ENCODE data around the gene RHBDL3.
"Not testable (repeated sequence)": the region's sequence is repeated elsewhere in the genome, so short reads cannot be mapped to it uniquely, and the experiment has no call there.

RHBDL3 gene

DNA sequence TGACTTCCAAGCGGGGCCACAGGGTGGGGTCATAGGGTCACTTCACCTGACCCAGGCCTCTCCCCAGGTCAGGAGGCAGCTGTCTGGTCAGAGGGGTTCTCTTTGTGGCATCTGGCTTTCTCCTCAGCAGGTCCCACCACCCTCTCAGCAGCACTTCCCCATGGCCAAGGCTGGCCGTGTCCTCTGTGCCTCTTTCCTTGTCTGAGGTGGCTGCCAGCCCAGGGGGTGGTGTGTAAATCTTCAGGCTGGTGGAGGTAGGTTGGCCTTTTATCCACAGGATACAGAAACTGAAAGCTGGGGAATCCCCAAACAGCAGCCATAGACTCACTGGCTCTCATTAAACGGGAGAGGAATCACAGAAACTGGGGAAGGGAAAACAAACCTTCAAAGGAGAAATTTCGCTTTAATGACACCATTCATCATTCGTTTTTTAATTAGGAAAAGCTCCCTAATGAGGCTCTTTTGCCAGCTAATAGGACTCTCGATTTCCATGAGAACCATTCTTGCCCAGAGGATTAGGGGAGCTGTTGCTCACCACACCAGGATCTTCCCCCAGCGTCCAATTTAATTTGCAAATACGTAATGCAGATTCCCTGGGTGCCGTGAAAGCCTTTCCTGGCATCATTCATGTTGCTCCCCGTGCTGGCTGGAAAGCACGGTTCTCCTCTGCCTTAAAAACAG lies 58.3 kb downstream of the RHBDL3 start:
- DNase-seq (ENCODE audit: low read depth): peak; percentile 1

DNA sequence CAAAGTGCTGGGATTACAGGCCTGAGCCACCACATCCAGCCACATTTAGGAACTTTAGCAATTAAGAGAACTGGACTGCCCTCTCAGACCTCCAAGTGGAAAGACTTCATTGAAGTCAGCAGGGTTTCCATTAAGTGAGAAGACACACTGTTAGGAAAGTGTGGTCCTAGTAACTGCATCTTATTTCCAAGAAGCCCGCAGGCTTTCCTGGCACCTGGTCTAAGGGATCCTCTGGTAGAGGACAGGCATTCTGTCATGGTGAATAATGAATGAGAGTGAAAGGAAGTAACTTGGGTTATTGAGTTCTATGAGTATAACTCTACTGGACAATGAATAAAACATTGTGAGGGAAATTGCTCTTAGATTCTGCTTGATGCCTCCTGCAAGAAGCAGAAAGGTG lies 62.3 kb downstream of the RHBDL3 start:
- no peak for DNase-seq (ENCODE audit: low read depth)

DNA sequence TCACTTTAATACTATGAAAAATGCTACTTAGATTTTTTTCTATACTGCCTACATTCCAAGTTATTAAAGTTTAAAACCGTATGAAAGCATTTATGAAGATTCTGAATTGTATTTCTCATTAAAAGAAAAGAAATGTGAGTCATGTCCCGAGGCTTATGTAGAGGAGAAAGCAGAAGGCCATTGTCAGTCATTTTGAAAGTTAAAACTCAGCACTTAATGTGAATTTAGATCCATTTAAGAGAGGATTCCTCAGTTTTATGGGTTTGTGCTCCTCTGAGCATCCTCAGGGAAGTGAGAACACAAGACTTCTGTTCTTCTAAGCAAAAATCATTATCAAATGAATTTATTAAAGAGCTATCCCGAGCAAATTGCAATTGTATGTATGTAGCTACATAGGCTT lies 64.5 kb downstream of the RHBDL3 start:
- DNase-seq (ENCODE audit: low read depth): no peak

- no peak for DNase-seq (ENCODE audit: low read depth)
These were observed 65.8 kb downstream of the RHBDL3 start for GRCh38 chr17:32331243-32332040.

GRCh38 chr17:32333187-32333586 lies 67.6 kb downstream of the RHBDL3 start:
- DNase-seq (ENCODE audit: low read depth): no peak

GRCh38 chr17:32335046-32335445 lies 69.4 kb downstream of the RHBDL3 start:
- DNase-seq (ENCODE audit: low read depth): no peak

GRCh38 chr17:32335687-32336086 lies 70.1 kb downstream of the RHBDL3 start:
- no peak for DNase-seq (ENCODE audit: low read depth)

DNA sequence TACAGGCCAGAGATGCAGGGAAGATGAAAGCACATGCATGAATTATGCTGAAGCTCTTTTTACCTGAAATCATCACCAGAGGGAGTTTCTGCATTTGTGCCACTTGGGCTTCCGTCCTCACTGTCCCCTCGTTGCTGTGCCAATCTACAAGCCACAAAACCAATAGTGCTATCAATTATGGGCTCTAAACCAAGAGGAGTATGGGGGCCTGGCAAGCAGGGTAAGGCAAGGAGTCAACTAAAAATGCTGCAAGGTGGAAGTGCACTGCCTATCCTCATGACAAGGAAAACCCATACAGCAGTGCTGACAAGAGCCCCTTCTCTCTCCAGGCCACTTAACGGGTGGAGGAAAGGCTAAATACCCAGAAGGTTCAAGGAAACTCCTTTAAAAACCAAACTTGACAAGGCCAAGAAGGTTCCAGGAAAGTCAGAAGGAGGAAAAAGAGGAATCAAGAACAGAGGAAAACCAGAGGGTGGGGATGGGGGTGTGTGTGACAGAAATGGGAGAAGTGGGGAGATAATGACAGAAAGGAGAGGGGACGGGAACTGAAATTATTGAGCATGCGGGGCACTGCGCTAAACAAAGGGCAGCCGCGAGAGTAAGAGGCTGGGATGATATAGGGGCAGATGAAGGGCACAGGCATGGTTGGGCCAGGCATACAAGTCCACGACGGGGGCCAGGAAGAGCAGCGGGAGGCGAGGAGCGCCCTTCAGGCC lies 75.7 kb downstream of the RHBDL3 start:
- DNase-seq (ENCODE audit: low read depth): peak; percentile 42

GRCh38 chr17:32341857-32342602 lies 76.4 kb downstream of the RHBDL3 start, which contains the start of gene C17orf75:
TSS of gene C17orf75 (minus strand) at chr17:32342173. CDS start at chr17:32342139, 34 bp downstream.
- peak; percentile 79 for DNase-seq (ENCODE audit: low read depth)

- no peak for DNase-seq (ENCODE audit: low read depth)
These were observed 77.1 kb downstream of the RHBDL3 start for GRCh38 chr17:32342603-32343325.

- no peak for DNase-seq (ENCODE audit: low read depth)
These were observed 80.4 kb downstream of the RHBDL3 start for GRCh38 chr17:32345951-32346600.

DNA sequence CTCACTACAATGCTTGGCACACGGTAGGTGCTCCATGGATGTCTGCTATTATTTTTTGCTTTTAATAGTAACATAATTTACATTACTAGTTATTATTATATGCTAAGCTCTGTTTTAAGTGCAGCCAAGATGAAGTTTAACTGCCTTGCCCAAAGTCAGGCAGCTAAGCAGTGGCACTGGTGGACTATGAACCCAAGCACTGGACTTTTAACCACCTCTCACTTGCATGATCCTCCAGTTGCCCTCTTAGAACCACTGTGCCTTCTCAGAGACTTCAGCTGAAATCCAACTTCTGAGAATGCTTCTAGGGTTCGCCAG lies 82.8 kb downstream of the RHBDL3 start:
- no peak for DNase-seq (ENCODE audit: low read depth)

- DNase-seq (ENCODE audit: low read depth): peak; percentile 2
These were observed 83.8 kb downstream of the RHBDL3 start for GRCh38 chr17:32349503-32349853.

DNA sequence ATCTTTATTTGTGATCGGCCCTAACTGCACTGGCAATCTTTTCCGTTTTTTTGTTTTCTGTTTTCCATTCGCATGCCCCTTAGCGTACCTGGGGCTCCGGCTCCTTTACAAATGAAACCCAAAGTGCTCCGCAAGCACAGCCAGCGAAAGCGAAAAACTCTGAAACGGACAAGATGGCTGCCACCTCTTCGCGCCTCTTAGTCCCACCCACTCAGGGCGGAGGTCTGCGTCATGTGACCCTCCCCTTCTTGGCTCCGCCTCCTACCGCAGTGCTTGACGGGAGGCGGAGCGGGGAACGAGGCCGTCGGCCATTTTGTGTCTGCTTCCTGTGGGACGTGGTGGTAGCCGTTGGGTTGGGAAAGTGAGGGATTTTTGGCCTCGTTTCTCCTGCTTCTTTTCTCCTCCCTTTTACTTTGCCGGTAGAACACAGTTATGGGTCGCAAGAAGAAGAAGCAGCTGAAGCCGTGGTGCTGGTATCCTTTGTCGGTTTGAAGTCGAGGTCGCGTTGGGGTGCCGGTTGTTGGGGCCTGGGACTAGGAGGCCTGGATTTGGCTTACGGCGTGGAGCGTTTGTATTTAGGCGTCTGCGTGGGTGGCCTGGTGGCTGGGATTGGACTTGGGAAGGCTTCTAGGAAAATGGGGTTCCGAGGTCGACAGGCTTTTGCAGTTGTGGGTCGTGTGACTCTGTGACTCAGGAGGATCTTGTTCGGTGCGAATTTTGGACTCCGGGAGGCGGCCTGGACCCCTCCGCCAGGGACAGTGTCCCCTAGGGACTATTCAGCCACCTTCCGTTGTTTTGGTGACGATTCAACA lies 84.4 kb downstream of the RHBDL3 start, which contains the start of gene ZNF207:
Gene ZNF207 (plus strand): TSS at position 304 of the 812 bp plus-strand sequence. CDS start 129 bp downstream, at position 433.
- peak; percentile 94 for DNase-seq (ENCODE audit: low read depth)

DNA sequence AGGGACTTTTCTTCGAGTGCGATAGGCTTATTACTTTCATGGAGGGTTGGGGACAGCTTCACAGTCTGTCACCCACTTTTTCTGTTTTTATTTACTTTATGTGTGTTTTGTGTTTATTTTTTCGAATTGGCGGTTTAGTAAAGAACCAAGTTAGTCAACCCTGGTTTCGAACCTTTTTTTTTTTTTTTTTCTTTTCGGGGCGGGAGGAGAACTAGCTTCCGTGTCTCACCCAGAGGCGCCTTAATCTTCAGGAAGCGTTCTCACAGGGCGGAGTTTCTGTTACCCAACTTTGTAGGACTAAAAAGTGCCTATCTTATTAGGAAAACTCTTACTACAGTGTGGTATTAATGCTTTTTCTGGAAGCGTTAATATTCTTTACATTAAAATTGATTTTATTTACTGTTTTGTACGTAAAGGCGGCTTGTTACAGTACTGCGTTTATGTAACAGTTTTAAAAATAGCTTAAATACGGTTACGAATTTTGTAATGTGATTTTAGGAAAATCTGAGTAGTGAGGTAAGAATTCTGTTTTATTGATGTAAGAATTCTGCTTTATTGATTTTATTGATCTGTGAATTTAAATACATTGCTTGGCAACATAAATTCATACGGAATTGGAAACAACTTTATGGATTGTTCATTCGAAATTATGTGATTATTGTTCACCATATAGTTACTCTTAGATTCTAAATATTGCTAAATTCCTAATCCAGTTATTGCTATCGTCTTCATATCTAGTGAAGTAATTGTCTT lies 85.2 kb downstream of the RHBDL3 start:
- DNase-seq (ENCODE audit: low read depth): peak; percentile 27

GRCh38 chr17:32352734-32353133 lies 87.1 kb downstream of the RHBDL3 start:
- not testable (repeated sequence) for DNase-seq (ENCODE audit: low read depth)

GRCh38 chr17:32355649-32356377 lies 90.2 kb downstream of the RHBDL3 start:
- no peak for DNase-seq (ENCODE audit: low read depth)

- no peak for DNase-seq (ENCODE audit: low read depth)
These were observed 90.7 kb downstream of the RHBDL3 start for GRCh38 chr17:32356378-32356743.

DNA sequence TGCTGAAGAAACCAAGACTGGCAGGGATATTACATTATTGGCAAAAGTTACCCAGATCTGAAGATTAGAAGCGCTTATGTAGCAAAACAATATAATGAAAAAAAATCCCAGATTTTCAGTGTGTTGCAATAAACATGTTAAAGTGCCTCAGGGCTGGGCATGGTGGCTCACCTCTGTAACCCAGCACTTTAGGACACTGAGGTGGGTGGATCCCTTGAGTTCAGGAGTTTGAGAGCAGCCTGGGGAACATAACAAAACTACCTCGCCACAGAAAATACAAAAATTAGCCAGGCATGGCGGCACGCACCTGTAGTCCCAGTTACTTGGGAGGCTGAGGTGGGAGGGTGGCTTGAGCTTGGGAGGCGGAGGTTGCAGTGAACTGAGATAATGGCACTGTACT lies 91.1 kb downstream of the RHBDL3 start:
- DNase-seq (ENCODE audit: low read depth): no peak

Data from activated T-cell treated with anti-CD3 and anti-CD28 coated beads for 24 hours (primary cell).